HG02759 (cell line): ENCODE measurements around the gene MGAT5.

Source experiments
- ATAC-seq: cut with Tn5 transposase; IDR thresholded peaks from one replicate; pipeline ENCODE4 v1.9.1; 2021; ENCODE audit warnings: mild to moderate bottlenecking, moderate library complexity; ENCODE audit not compliant: unreplicated experiment

The MGAT5 gene

DNA sequence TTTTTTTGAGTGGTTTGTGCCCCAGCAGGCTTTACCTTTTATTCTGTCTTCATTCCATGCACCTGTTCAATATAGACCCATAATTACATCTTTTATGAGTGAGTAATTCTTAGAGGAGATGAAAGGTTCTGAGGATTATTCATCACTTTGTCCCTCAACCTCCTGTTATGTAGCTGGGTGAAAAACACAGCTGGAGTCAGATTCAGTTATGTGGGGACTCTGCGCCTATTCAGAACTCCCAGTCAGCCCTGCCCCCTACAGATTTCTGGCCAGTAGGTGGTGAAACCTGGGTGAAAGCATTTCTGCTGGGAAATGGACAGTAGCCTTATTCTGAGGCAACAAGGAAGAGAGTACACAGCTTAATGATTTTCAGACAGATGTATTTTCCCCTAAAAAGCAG lies 107.8 kb downstream of the MGAT5 start:
- no peak for ATAC-seq

DNA sequence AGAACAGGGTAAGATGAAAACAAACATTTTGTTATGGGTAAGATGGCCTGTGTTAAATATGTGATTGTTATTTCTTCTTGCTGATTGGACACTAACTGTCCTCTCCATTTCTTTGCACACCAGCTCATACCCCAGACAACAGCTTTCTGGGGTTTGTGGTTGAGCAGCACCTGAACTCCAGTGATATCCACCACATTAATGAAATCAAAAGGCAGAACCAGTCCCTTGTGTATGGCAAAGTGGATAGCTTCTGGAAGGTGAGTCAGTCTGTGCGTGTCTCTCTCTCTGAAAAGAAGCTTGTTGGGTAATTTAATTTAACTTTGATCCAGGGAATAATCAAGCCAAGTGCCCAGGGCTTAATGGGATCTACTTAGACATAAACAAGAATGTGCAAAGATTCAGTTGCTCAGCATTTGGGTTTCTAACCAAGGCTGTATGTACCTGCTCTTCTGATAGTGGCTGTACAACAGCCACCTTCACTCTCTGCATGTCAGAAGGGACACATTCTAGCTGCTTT lies 108.3 kb downstream of the MGAT5 start:
- ATAC-seq, result no peak

DNA sequence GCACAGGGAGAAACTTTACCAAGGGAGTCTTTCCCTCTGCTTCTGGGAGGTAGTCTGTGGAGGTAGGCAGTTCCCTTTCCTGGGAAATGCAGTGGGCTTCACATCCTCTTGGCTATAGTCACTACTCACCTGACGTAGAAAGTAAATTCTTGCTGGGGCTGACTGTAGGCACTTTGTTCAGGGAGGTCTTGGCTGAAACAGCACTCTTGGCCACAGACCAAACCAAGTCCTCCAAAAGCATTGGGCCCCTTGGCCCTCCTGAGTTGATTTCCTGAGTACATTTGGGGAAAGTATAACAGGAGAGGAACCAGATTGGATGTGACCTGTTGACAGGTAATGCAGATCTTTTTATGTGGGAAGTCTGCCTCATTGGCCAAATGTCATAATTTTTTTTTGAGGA lies 108.9 kb downstream of the MGAT5 start:
- ATAC-seq, result no peak

DNA sequence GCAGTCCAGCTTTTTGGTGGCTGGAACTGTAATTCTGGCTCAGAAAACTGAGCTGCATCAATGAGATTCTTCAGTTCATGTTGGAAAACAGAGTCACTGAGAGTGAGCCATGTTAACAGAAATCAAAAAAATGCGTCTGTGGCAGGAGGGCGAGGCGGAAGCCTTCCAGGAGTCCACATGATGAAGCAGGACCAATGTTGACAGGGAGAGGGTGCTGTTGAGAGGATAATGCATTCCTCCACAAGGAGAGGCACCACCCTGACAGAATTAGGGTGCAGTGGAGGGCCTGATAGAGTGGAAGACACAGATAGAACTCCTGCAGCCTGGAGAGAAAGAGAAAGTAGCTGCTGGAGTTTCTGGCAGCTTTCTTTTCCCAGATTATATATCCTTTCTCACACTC lies 111.5 kb downstream of the MGAT5 start:
- ATAC-seq, result no peak

DNA sequence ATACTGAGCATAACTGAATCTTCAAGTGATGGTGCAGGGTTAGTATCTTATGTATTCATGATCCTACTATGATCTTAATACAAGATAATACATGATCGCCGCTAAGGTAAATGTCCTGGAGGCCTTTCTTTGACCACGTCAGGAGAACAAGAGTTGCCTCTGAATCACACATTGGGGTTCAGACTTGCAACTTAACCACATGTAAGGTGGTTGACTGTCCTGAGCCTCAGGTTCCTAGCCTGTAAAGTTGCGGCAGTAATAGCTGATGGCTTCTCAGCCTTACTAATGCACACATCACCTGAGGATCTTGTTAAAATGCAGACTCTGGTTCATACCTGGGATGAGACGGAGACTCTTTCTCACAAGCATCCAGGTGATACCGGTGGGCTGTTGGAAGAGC lies 112.5 kb downstream of the MGAT5 start:
- ATAC-seq, result no peak

DNA sequence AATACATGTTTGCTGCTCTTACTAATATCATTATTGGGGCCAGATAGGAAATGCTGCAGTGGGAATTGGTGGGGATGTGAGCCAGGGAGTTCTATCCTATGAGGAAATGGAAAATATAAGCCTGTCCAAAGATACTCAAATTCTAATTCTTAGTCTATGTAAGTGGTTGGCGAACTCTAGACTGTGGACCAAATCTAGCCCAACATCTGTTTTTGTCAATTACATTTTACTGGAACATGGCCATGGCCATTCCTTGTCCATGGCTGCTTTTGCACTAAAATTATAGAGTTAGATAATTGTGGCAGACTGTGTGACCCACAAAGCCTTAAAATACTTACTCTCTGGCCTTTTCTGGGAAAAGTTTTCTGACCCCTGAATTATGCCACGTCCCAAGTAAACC lies 113.3 kb downstream of the MGAT5 start:
- ATAC-seq, result no peak

DNA sequence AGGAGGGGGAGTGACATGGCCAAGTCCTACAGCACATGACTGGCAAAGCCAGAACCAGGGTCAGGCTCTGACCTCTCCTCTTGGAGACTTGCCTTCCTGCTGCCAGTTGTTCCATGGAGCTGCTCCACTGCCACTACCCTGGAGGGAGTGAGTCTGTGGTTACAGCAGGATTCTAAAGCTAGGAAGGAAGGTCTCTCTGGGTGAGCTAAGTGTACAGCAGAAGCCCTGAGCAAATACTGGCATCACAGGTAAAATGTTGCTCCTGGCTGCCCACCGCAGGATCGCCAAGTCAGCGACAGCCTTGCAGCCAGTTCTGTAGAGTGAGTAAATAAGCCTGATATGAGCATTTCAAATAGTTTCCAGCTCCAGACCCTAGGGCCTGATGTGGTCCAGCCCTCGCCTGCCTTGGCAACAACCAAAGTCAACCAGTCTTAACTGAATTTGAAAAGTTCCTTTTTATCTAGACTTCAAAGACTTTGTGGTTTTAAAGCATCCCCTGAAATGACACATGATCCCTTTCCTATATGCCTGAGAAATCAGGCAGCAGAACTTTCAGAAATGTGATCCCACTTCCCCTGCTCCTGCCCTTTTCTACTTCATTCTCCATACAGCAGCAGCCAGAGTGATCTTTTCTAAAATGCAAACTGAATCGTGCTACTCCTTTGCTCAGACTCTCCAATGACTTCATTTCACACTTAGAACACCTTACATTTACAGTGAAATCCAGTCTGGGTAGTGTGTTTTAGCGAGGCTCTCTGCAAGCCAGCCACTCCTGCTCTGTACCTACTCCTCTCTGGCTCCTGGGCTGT lies 114.3 kb downstream of the MGAT5 start:
- ATAC-seq, result no peak

DNA sequence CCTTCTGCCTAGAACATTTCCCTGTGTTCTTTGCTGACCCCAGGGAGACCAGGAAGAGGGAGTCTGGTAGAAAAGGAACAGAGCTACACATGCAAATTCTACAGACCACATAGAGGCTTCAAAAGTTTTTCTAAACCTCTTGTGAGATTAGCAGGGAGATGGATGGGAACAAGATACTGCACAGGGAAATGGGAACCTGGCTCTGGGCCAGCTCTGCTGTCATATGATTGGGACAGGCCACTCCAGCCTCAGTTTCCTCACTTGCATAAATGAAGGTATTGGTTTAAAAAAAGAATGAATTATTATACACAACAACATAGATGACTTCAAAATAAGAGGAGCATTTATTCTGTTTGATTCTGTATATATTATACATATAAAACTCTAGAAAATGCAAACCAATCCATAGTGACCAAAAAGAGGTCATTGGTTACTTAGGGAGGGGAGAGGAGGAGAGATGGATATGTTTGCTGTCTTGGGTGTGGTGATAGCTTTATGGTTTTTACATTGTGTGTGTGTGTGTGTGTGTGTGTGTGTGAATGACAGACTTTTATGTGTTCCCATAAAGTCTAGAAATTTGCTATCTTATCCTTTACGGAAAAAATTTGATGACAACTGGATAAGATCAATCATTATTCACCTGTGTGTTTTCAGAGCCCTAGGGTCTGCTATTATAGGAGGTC lies 115.5 kb downstream of the MGAT5 start:
- no peak for ATAC-seq

DNA sequence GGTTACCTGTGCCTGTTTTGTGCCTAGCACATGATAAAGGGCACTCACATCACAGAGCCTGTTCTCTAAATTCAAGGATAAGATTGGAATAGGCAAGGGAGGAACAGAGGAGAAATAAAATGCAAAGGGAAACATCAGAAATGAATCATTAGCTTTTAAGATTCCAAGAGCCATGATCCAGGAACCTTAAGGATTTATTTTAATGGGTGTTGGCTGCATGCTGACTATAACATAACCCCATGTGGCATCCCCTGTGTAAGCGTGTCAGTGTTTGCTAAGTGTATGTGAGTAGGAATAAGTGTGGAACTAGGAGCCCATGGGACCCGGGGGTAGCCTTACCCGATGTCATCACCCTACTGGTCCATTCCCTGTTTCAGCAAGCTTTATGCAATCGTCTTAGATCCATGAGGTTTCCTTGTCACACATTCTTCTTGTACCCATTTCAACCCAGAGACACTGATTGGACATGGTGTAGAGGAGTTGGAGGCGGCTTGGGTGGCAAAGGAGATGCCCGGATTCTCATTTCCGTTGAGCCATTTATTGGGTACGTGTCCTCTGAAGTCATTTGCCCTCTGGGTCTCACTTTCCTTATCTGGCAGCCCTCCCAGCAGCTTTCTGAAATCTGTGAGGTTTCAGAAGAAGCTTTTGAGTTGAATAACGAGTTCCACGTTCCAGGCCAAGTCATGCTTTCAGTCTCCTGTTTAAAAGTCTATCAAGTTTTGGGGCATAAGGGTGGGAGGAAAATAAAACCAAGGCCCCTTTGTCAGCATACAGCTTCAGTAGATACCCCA lies 117.0 kb downstream of the MGAT5 start:
- no peak for ATAC-seq

DNA sequence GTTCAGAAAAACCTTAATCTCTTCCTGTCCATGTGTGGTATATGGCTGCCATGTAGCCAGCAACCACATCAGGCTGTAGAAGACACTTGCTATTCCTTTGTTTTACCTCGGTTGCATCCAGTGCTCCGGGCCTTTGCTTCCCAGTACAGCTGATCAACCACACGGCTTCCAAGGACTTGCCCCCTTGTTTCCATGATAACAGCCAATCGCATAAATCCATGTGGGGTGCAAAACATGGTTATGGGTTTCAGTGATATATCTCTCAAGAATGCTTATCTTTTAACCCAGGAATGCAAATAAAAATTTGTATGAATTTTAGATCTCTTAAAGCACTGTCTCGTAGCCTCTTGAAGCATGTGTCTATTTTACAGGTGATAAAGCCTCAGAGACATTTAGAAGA lies 118.3 kb downstream of the MGAT5 start:
- ATAC-seq, result no peak

DNA sequence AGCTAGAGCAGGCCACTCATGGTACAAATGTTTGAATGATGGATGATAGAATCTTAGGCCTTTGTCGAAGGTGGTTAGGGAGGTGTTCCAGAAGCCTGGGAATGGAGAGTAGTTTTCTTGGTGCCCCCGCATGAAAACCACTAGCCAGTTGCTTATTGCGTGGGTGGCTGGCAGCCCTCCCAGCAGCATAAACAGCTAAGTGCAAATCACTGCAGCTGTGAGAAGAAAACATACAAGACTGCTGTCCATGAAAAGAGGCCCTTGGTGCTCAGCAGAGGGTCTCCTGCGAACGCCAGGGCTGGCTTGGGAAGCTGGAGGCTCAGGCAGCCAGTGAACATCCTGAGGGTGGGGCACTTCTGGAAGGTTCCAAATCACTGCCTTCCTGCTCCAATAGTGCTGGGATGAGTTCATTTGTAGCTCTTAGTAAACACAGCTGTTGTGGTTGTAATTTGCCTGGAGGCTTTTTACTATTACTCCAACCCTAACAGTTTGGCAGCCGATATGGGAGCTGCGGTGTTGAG lies 118.8 kb downstream of the MGAT5 start:
- ATAC-seq, result no peak

DNA sequence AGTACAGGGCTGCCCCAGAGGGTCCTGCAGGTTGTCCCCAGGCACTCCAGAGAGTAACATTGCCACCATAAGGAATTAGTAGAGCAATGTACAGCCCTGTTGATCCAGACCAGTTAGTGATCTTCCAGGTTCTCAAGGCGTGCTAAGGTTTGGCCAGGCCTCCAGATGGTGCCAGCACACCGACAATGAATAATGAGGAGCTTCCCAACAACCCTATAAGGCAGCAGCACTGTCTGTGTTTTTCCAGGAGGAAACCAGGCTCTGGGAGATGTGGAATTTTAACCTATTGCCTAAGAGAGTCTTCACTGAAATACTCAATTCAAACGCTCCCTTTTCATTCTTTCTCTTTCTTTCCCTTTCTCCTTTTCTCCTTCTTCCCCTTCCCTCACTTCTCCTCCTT lies 122.1 kb downstream of the MGAT5 start:
- no peak for ATAC-seq

DNA sequence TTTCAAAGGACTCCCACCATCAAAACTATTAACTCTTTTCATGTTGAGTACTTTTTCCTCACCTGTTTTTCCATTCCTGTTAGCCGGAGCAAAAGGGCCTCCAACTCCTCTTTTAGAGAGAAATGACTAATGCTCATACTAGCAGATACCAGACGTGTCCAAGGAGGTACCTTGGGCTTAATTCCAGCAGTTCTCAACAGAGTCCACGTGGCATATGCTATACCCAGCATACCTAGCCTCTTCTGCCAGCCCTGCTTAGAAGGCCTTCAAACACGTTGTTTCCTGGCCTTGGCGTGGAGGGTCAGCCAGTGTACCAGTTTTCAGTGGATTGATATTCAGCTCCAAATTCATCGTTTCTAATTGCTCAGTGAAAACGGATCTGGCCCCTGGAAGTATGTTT lies 123.9 kb downstream of the MGAT5 start:
- ATAC-seq, result no peak

DNA sequence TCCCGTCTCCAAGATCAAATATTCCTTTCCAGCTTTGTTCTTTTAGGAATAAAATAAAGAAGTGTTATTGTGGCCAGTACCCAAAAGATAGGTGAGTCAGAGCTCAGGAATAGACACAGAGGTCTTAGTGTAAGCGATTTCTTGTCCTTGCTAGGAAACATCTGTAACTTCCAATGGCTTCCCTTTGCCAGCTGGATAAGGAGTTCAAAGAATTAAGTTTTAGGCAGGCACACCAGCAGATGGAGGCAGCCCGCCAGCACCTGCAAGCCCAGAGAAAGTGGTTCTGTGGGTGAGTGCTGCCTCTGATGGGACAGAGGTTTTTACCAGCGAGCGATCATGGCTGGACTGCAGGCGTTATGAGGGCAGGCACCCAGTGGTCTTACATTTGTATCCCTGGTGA lies 125.4 kb downstream of the MGAT5 start:
- no peak for ATAC-seq

DNA sequence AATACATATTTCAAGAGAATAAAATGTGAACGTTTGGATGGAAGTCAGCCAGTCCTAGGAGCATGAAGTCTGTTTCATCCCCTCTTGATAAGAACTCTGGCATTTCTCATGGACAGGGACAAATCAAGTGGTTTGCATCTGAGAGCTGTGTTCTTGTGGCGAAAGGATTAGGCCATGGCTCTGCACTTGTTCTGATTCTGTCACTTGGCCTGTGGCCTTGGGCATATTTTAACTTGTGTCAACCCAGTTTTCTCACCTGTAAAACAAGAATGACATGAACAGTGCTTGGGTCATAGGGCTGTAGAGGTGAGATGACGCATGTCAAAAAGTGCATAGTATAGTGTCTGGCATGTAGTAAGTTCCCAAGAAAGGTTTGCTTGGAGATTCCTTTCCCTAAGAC lies 125.8 kb downstream of the MGAT5 start:
- no peak for ATAC-seq

DNA sequence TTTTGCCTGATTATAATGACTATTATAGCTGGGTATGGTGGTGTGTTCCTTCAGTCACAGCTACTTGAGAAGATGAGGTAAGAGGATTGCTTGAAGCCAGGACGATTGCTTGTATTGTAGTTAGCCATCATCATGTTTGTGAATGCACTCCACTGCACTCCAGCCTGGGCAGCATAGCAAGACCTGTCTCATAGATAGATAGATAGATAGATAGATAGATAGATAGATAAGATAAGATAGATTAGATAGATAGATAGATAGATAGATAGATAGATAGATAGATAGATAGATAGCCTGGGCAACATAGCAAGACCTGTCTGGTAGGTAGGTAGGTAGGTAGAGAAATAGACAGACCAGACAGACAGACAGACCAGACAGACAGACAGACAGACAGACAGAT lies 127.3 kb downstream of the MGAT5 start:
- ATAC-seq, result no peak

DNA sequence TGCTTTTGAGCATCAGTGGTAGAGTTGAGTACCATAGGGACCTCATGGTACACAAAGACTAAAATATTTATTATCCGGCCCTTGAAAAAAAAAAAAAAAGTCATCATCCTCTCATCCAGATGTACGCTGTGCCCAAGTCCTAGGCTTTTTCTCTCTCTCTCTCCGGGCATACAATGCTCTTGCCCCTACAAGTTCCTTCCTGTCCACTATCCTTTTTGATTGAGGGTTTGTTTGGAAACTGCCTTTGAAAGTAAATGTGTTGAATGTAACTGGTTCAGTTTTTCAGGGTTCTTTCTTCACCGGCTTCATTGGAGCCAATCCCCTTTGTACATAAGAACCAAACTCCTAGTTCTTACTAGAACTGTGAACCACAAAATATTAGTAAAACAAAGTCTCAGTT lies 130.3 kb downstream of the MGAT5 start:
- ATAC-seq, result no peak

DNA sequence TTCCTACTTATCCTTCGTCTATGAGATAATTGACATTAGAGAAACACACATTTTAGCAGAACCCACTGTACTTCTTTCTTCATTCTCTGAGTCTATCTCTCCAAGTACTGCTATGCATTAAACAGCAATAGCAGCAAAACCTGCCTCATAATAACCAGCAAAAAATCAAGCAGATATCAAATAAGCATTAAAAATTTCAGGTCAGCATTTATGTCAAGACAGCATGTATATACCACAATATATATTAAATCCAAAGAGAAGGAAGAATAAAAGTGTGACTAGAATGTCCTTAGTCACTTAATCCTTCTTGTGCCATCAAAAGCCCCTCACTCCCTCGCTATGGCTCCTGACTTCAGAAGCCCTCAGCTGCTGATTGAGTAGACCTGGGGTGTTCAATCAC lies 131.3 kb downstream of the MGAT5 start:
- no peak for ATAC-seq

DNA sequence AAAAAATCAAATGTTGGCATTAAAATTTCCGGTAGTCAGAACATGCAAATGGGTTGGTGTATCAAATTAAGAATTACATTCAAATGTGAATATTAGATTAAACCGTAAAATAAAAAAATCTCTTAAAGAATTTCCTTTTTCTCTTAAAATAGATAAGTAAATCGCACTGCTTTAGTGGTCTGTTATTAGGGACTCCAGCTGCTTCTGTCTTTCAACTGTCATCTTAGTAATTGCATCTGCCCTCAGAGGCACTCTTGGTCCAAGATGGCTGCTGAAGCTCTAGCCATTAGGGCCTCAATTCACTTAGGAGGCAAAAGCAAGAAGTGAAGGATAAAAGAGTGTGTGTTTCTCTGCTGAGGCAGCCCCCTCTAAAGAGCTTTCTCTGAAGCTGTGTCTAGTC lies 132.4 kb downstream of the MGAT5 start:
- no peak for ATAC-seq

DNA sequence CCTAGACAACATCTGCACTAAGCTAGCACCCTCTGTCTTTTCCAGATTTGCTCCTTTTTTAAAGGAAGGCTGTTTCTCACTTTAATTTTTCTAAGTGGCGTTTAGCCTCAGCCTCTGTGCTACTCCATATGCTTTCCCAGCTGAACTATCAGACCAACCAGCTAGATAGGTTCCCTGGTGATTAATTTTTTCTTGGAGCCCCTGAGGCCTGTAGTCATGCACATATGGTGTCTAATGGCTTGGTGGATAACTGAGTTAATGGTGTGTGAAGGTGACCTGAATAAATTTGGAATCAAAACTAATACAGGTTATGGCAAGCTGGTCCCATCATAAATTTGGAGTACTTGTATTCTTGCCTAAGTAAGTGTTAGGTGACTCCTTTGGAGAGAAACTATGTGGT lies 135.5 kb downstream of the MGAT5 start:
- ATAC-seq, result no peak

DNA sequence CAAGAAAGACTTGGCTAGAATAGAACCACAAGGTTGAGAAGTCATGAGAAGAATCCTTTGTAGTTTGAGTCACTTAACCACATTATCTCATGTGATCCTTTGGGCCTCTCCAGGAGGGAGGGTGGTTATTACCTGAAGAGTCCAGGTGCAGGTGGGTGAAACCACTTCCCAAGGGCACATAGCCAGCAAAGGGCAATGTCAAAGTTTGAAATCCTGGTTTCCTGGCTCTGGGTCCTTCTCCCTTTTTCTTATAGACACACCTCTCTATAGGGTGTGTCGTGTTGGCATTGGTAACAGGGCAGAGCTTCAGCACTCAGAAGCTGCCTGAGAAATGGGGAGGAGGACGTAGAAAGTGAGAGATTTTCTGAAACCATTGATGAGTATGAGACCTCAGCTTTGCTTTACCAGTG lies 137.9 kb downstream of the MGAT5 start:
- peak; percentile 80 for ATAC-seq
